Loucy (cell line): ENCODE data around the gene NFATC1.

Experiments
- H2AFZ ChIP-seq: fragments of 200-600 bp; sonication (generic); 2 replicates; pipeline ENCODE4 v1.6.0; 2016; ENCODE audit warnings: antibody characterized with exemption, mild to moderate bottlenecking, low read length, moderate library complexity
- H3F3A ChIP-seq: fragments of 200-600 bp; 2 replicates; pipeline ENCODE4 v1.6.0; 2016; ENCODE audit warnings: antibody characterized with exemption, low read depth, mild to moderate bottlenecking
- H3K27me3 ChIP-seq: fragments of 200-600 bp; sonication (generic); 2 replicates; pipeline ENCODE4 v1.6.1; 2014; ENCODE audit warnings: low read length, mild to moderate bottlenecking; ENCODE audit not compliant: insufficient read depth, poor library complexity, severe bottlenecking
- H3K36me3 ChIP-seq: fragments of 200-600 bp; sonication (generic); 2 replicates; pipeline ENCODE4 v1.6.1; 2016; ENCODE audit warnings: low read length; ENCODE audit not compliant: insufficient read depth
- H3K4me1 ChIP-seq: fragments of 200-600 bp; sonication (generic); 2 replicates; pipeline ENCODE4 v1.5.1; 2014; ENCODE audit warnings: low read length, mild to moderate bottlenecking; ENCODE audit not compliant: insufficient read depth, poor library complexity, severe bottlenecking
- H3K4me2 ChIP-seq: fragments of 200-600 bp; sonication (generic); 2 replicates; pipeline ENCODE4 v1.6.0; 2014; ENCODE audit warnings: antibody characterized with exemption, low read length, low read depth, mild to moderate bottlenecking; ENCODE audit not compliant: poor library complexity, severe bottlenecking
- H3K4me3 ChIP-seq: fragments of 200-600 bp; sonication (generic); 2 replicates; pipeline ENCODE4 v1.5.1; 2014; ENCODE audit warnings: low read length, mild to moderate bottlenecking, mixed read lengths; ENCODE audit not compliant: poor library complexity, severe bottlenecking
- H3K79me2 ChIP-seq: fragments of 200-600 bp; sonication (generic); 2 replicates; pipeline ENCODE4 v1.6.1; 2014; ENCODE audit warnings: low read length; ENCODE audit not compliant: insufficient read depth
- H3K9ac ChIP-seq: fragments of 200-600 bp; sonication (generic); 2 replicates; pipeline ENCODE4 v1.6.0; 2014; ENCODE audit warnings: mild to moderate bottlenecking, low read depth, low read length, moderate library complexity; ENCODE audit not compliant: poor library complexity, severe bottlenecking
- H3K9me2 ChIP-seq: fragments of 200-600 bp; sonication (generic); replicated peaks from 2 replicates; pipeline ENCODE4 v1.6.1; 2016; ENCODE audit warnings: low read depth, low read length, mixed read lengths
- H3K9me3 ChIP-seq: fragments of 200-600 bp; sonication (generic); 2 replicates; pipeline ENCODE4 v1.6.1; 2014; ENCODE audit warnings: mild to moderate bottlenecking, antibody characterized with exemption, low read length, low read depth; ENCODE audit not compliant: insufficient read depth
- H4K20me1 ChIP-seq: fragments of 200-600 bp; sonication (generic); 2 replicates; pipeline ENCODE4 v1.6.0; 2014; ENCODE audit warnings: antibody characterized with exemption, low read length, mild to moderate bottlenecking; ENCODE audit not compliant: insufficient read depth, poor library complexity, severe bottlenecking
- EZH2phosphoT487 ChIP-seq: fragments of 200-600 bp; IDR thresholded peaks from 2 replicates; pipeline ENCODE4 v1.6.1; 2018; ENCODE audit warnings: antibody characterized with exemption, mild to moderate bottlenecking, moderate library complexity, borderline replicate concordance
- TF ChIP-seq, protein P1 (sequence below): fragments of 200-600 bp; sonication (generic); conservative IDR thresholded peaks from 2 replicates; pipeline ENCODE4 v1.5.1; 2014; ENCODE audit warnings: mild to moderate bottlenecking, antibody characterized with exemption, low read length

NFATC1 gene

DNA sequence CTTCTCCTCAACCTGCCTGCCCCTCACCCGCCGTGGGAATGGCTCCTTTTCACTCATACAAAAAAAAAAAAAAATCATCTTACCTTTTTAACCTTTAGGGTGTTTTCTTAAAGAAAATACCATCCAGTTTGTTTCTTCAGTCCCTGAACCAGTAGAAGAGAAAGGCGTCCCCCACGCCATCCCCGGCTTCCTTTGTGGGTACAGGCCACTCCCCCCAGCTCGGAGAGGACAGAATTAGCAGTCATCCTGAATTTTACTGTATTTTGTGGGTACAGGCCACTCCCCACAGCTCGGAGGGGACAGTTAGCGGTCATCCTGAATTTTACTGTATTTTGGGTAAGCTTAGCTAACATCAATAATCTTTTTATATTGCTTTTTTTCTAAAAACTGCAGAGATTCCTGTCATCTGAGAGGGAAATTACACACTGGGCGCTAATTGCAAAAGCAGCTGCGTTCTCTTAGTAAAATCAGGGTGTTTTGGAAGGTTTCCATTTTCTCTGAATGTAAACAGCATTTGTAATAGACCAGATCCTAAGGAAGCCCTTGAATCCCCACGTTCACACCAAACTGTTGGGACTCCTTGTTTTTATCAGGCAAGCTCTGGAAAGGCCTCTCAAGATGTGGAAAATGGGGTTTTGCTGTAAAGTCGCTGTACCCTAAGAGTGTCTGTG lies 72.5 kb downstream of the NFATC1 start:
- H3K4me2 ChIP-seq, result no peak overlapping the region
- no peaks in the 10 kb centered on the region; the same call in 1 of the 2 replicates for H3K36me3 ChIP-seq
- H3K4me3 ChIP-seq, result no peak overlapping the region
- H3K79me2 ChIP-seq, result no peaks in the 10 kb centered on the region
- no peaks in the 10 kb centered on the region for H3K9me2 ChIP-seq
- H3K27me3 ChIP-seq, result no peaks in the 10 kb centered on the region
- TF ChIP-seq, protein P1, sequence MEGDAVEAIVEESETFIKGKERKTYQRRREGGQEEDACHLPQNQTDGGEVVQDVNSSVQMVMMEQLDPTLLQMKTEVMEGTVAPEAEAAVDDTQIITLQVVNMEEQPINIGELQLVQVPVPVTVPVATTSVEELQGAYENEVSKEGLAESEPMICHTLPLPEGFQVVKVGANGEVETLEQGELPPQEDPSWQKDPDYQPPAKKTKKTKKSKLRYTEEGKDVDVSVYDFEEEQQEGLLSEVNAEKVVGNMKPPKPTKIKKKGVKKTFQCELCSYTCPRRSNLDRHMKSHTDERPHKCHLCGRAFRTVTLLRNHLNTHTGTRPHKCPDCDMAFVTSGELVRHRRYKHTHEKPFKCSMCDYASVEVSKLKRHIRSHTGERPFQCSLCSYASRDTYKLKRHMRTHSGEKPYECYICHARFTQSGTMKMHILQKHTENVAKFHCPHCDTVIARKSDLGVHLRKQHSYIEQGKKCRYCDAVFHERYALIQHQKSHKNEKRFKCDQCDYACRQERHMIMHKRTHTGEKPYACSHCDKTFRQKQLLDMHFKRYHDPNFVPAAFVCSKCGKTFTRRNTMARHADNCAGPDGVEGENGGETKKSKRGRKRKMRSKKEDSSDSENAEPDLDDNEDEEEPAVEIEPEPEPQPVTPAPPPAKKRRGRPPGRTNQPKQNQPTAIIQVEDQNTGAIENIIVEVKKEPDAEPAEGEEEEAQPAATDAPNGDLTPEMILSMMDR, result no peak
- no peak for TF ChIP-seq EZH2phosphoT487
- H2AFZ ChIP-seq, result no peak overlapping the region
- no peaks in the 10 kb centered on the region for H3K9me3 ChIP-seq
- peaks cover 17% of the 10 kb centered on the region for H3K4me1 ChIP-seq
- no peaks in the 10 kb centered on the region for H3F3A ChIP-seq
- no peaks in the 10 kb centered on the region for H4K20me1 ChIP-seq
- H3K9ac ChIP-seq, result no peak overlapping the region

DNA sequence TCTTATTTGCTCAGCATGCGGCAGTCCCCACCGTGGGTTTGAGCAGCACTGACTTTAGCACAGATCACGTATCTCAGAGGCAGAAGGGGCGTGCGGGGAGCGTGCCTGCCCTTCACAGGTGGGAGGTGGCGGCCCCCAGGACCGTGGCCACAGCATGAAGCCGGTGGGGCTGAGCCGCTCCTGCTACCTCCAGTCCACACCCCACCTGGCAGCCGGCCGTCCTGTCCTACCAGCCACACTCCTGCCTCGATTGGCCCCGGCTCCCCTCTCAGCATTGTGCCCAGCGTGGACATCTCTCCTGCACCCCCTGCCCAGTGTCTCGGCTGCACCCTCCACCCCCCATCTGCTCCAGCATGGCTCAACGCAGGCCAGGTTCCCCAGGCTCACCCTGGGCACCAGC lies 73.6 kb downstream of the NFATC1 start:
- no peaks in the 10 kb centered on the region for H3K9me2 ChIP-seq
- no peaks in the 10 kb centered on the region for H3F3A ChIP-seq
- H3K9me3 ChIP-seq, result no peaks in the 10 kb centered on the region
- TF ChIP-seq, protein P1, result no peak
- no peak for TF ChIP-seq EZH2phosphoT487
- no peak overlapping the region for H2AFZ ChIP-seq
- no peak overlapping the region for H3K4me3 ChIP-seq
- H3K4me2 ChIP-seq, result no peak overlapping the region
- no peaks in the 10 kb centered on the region for H3K79me2 ChIP-seq
- H3K9ac ChIP-seq, result no peak overlapping the region
- H3K27me3 ChIP-seq, result no peaks in the 10 kb centered on the region
- peaks cover 17% of the 10 kb centered on the region for H3K4me1 ChIP-seq
- H4K20me1 ChIP-seq, result no peaks in the 10 kb centered on the region
- H3K36me3 ChIP-seq, result no peaks in the 10 kb centered on the region; the same call in 1 of the 2 replicates

DNA sequence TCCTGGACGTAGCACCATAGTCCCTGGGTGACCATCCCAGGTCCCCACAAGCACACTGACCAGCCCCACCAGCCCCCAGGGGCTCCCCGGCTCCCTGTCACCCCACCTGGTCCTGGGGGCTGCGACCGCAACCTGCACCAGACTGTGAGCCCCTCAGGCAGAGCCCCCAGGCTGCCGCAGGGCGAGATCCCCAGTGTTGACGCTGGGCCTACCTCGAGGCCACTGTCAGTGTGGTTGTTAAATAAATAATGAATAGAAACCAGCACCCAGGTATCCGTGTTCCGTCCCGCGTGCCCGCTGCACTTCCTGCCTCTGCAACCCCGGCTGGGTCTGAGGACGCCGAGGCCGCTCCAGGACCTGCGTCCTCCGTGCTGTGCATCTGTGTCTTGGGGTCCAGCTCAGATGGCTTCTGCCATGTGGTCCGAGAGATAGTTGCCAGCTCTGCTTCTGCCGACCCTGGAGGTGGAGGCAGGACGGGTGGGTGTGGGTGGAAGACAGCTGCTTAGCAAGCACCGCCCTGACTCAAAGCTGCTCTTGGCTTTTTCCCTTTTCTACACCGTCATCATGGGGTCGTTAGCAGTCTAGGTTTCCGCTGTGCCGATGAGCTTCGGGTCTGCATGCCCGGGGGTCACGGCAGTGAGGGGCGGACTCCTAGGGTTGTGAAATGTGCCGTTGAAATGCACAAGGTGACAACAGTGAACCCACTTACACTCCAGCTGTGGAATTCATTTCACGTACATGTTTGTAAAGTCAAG lies 74.2 kb downstream of the NFATC1 start:
- TF ChIP-seq, protein P1, result no peak
- Histone ChIP-seq H4K20me1 (no peaks in the 10 kb centered on the region), H3K36me3 (no peaks in the 10 kb centered on the region; the same call in 1 of the 2 replicates), H3K4me3 (no peak overlapping the region), H3K4me2 (no peak overlapping the region), H3K27me3 (no peaks in the 10 kb centered on the region), H3F3A (no peaks in the 10 kb centered on the region), H3K9me3 (no peaks in the 10 kb centered on the region), H3K79me2 (no peaks in the 10 kb centered on the region), H3K4me1 (peaks cover 17% of the 10 kb centered on the region), H3K9ac (no peak overlapping the region), H2AFZ (no peak overlapping the region), H3K9me2 (no peaks in the 10 kb centered on the region)
